ENCODE data around the gene PTPRH.

GRCh38 chr19:55173186-55173713 is 36.1 kb downstream of the PTPRH start:
- no peak for TF ChIP-seq CTCF (IDR thresholded peaks at IDR 0.05; ENCODE audit: low read depth, low read length)
- TF ChIP-seq MAX (IDR thresholded peaks at IDR 0.05; ENCODE audit: low read depth, low read length): no peak

Measured in NB4 (cell line).